Lower leg skin (tissue), 4 donors: ENCODE data around the gene PRG2. TPM values are rescaled to one million over a fixed set of nuclear protein-coding genes. Genes with fewer than 3 reads are reported as not detected.

Experiments
- DNase-seq, 2 donors: peaks; one replicate each; pipeline ENCODE4 v3.0.0-alpha.2; 2019; ENCODE audit warnings: low spot score in 2 of 2
- H3K4me3 ChIP-seq: fragments of 200-600 bp; sonication (generic); 2 replicates; pipeline ENCODE4 v1.5.1; 2017; ENCODE audit warnings: mild to moderate bottlenecking, low read depth; ENCODE audit not compliant: poor library complexity, severe bottlenecking
- POLR2A ChIP-seq, 2 donors: fragments of 450-650 bp; IDR thresholded peaks; one replicate each; pipeline ENCODE4 v1.6.1; 2016 to 2017; ENCODE audit warnings: antibody characterized with exemption in 2 of 2, mild to moderate bottlenecking in 1 of 2, moderate library complexity in 1 of 2
- WGBS, 2 donors: methylation state at CpG; one replicate each; pipeline ENCODE4 v1.1.5; 2018; 5-methylcytosine and 5-hydroxymethylcytosine counted together
- intact Hi-C: fragments of 100-400 bp; cut with DNase I; formaldehyde crosslinking; loops from one replicate; pipeline ENCODE4 v1.15.0; 2023; ENCODE audit warnings: low total_unique reads
- total RNA-seq, 4 donors: library from RNA; depleted of rRNA; stranded (reverse); fragments of >200 nt; gene quantifications; one replicate each; pipeline ENCODE4 v1.1.0, GENCODE V29; 2016
- TF ChIP-seq, protein P1 (sequence below), 3 donors: fragments of 450-650 bp; IDR thresholded peaks; one replicate each; pipeline ENCODE4 v1.5.1; 2016; ENCODE audit warnings: antibody characterized with exemption in 3 of 3, mild to moderate bottlenecking in 3 of 3, moderate library complexity in 2 of 3

PRG2 gene
- total RNA-seq, 4 donors from 2014 or later: 0.84 to 1.7 TPM; not detected in 2

DNA sequence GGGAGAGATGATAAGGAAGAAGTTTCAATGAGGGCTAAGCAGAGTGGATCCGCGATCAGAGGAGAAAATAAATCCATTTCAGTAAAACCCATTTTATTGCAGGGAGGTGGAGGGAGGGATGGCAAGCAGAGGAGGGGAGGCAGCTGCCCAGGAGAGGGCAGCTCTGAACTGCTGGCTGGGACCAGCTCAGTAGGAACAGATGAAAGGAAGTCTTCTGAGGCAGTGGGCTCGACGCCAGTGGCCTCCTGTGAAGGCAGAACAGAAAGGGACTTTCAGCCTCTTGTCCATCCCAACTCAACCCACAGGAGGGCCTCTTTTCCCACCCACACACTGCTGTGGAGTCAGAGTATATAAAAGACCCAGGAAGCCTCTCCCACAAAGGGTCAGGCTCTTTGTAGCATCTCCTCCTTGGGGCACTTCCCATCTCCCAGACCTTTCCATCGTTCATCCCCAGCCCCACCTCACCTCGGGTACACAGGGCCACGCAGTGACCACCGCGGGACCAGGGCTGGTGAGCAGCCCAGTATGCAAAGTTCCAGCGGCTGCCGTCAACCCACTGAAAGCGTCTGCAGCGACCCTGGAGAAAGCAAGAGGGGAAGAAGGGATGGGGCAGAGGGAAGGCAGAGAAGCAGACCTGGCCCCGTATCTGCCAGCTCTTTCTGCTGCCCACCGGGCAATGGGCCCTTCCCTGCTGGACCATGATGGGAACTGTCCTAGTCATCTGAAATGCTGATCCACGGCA lies 3.0 kb downstream of the PRG2 start:
- TF ChIP-seq, protein P1, sequence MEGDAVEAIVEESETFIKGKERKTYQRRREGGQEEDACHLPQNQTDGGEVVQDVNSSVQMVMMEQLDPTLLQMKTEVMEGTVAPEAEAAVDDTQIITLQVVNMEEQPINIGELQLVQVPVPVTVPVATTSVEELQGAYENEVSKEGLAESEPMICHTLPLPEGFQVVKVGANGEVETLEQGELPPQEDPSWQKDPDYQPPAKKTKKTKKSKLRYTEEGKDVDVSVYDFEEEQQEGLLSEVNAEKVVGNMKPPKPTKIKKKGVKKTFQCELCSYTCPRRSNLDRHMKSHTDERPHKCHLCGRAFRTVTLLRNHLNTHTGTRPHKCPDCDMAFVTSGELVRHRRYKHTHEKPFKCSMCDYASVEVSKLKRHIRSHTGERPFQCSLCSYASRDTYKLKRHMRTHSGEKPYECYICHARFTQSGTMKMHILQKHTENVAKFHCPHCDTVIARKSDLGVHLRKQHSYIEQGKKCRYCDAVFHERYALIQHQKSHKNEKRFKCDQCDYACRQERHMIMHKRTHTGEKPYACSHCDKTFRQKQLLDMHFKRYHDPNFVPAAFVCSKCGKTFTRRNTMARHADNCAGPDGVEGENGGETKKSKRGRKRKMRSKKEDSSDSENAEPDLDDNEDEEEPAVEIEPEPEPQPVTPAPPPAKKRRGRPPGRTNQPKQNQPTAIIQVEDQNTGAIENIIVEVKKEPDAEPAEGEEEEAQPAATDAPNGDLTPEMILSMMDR (IDR thresholded peaks at IDR 0.05): no peak
- no peak for TF ChIP-seq POLR2A (IDR thresholded peaks at IDR 0.05)
- WGBS, 2 donors: 77 to 83% methylated on average over 16 of the region's 16 CpGs

DNA sequence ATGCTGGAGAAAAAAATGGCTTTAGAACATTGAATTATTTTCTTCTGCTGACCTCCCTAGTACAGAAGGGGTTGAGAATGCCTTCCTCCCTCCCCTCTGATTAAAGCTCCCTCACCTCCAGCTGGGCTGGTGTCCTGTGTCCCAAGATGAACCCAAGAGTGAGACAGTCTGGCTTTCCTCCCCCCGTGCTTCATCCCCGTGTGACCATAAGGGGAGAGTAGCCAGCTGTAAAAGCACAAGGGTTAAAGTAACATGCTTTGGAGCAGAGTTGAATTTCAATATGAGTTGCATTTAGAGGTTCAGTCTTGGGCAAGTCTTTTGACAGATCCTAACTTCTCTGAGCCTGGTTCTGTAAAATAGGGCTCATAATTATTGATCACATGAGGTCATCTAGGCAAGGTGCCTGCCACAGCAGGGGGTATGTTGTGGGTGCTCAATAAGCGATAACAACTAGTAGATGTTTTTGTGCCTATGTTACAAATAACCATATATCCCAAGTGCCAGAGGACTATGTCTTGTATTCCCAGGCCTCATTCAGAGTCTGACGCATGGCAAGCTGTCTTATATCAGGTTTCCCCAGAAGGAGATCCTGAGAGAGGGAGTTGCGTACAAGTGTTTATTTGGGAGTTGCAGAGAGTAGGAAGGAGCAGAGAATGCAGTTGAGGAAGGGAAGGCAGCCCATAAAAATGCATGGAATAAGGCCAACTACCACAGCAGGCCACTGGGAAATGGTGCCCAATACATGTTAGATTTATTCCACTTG lies 4.1 kb downstream of the PRG2 start:
- intact Hi-C loops: no loop called here
- WGBS, 2 donors: 94 to 95% methylated on average over 5 of the region's 5 CpGs
- TF ChIP-seq, protein P1 (IDR thresholded peaks at IDR 0.05): no peak
- TF ChIP-seq POLR2A (IDR thresholded peaks at IDR 0.05): no peak
- H3K4me3 ChIP-seq: no peak overlapping the region
- no peak for DNase-seq

More for the DNA sequence above, 3.0 kb downstream of the PRG2 start:
- H3K4me3 ChIP-seq: no peak overlapping the region
- intact Hi-C loops: no loop called here
- DNase-seq: no peak

DNA sequence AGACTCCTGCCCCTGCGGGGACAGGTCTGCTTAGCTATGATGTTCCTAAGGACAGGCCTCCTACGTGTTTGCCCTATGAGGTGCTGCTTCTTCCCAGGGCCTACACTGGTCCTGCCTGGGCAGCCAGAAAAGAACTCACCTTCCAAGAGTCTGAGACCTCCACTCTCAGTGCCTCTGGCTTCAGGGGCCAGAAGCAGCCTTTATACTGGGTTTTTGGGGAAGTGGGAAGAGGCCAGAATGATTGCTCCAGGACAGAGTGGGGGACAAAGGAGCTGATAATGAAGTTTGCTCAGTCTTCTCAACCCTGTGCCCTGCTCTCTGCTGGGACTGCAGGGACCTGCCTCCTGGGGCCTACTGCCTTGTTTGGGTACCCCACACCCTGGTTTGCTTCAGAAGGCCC lies 9.5 kb downstream of the PRG2 start, which contains the start of gene PRG3:
TSS of gene PRG3 (minus strand) at position 176 of the 400 bp plus-strand sequence. CDS start 442 bp downstream, outside the sequence.
- 74 to 78% methylated on average over 2 of the region's 2 CpGs for whole genome bisulfite sequencing, 2 donors
- DNase-seq: no peak
- H3K4me3 ChIP-seq: no peak within 1 kb of the TSS
- no peak for TF ChIP-seq POLR2A (IDR thresholded peaks at IDR 0.05)
- TF ChIP-seq, protein P1 (IDR thresholded peaks at IDR 0.05): no peak
- intact Hi-C loops: no loop called here

DNA sequence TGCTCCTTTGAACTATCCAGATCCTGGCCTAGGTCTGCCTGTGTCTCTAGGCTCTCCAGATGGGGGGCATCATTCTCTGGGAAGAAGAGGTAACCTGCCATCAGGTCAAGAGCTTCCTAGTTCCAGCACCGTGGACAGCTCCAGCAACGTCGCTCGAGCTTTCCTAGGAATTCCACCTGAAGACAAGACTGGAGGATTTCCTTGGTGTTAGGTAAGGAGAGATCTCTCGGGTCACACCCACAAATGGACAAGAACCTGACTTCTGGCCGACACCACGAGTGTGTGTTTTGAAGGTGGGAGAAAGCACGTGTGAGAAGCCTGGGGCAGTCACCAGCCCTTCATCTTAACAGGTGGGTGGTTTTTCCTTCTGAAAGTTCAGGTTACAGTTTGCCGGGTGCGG lies 10.7 kb downstream of the PRG2 start:
- no peak for DNase-seq
- intact Hi-C loops: no loop called here
- 33 to 38% methylated on average over 10 of the region's 10 CpGs for WGBS, 2 donors
- TF ChIP-seq, protein P1 (IDR thresholded peaks at IDR 0.05): no peak
- TF ChIP-seq POLR2A (IDR thresholded peaks at IDR 0.05): no peak
- H3K4me3 ChIP-seq: no peak overlapping the region

DNA sequence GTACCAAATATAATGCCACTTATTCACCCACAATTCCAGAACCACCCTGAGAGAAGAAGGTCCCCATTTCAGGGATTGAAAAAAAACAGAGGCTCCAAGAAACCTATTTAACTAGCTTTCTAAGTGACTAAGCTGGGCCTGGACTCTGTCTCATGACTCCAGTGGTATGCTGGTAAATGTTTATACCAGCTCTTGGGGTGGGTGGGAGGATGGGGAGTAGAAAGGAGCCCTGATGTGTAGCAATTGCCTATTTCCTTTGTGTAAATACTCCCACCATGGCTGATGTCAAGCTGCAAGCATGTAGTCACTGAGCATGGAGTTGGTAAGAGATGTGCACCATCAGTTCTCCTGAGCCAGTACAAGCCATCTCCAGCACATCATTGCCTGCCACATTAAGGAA lies 12.3 kb downstream of the PRG2 start:
- H3K4me3 ChIP-seq: no peak overlapping the region
- intact Hi-C loops: no loop called here
- DNase-seq: no peak
- no peak for TF ChIP-seq POLR2A (IDR thresholded peaks at IDR 0.05)
- TF ChIP-seq, protein P1 (IDR thresholded peaks at IDR 0.05): no peak
